Pulmonary artery endothelial cell (primary cell): ENCODE results near the gene TPRX2. TPM values are rescaled to one million over a fixed set of nuclear protein-coding genes. Genes with fewer than 3 reads are reported as not detected.
"Not testable (repeated sequence)": the region's sequence is repeated elsewhere in the genome, so short reads cannot be mapped to it uniquely, and the experiment has no call there.

Experiments used
- DNase-seq: peaks from one replicate; pipeline ENCODE4 v3.0.0-alpha.2; 2011; ENCODE audit warnings: low read depth, low spot score
- total RNA-seq: library from RNA; depleted of rRNA; stranded (reverse); fragments of >200 nt; gene quantifications from 2 replicates; pipeline ENCODE4 v1.2.3, GENCODE V29; 2014

The TPRX2 gene
- total RNA-seq, 1 donor from 2014 or later = not detected

- DNase-seq = no peak
These were observed 2.6 kb downstream of the TPRX2 start for GRCh38 chr19:47861630-47862029.

- peak; percentile 20 for DNase-seq
These were observed 4.5 kb downstream of the TPRX2 start for GRCh38 chr19:47863514-47863936.

GRCh38 chr19:47865166-47865565 lies 6.1 kb downstream of the TPRX2 start:
- no peak for DNase-seq

- no peak for DNase-seq
These were observed 19.9 kb downstream of the TPRX2 start for GRCh38 chr19:47878906-47879305.

- DNase-seq = not testable (repeated sequence)
These were observed 20.4 kb downstream of the TPRX2 start for GRCh38 chr19:47879385-47879784.

GRCh38 chr19:47881757-47882156 lies 22.7 kb downstream of the TPRX2 start:
- DNase-seq = no peak

GRCh38 chr19:47882890-47883289 lies 23.9 kb downstream of the TPRX2 start:
- no peak for DNase-seq

GRCh38 chr19:47885067-47885463 lies 26.0 kb downstream of the TPRX2 start:
- no peak for DNase-seq

GRCh38 chr19:47886010-47886559 lies 27.1 kb downstream of the TPRX2 start, which contains the start of gene SULT2A1:
SULT2A1 (minus strand) TSS chr19:47886315; CDS start chr19:47886257, 58 bp downstream.
- DNase-seq = no peak

- no peak for DNase-seq
These were observed 32.0 kb downstream of the TPRX2 start for GRCh38 chr19:47890865-47891621.

- DNase-seq = no peak
These were observed 32.5 kb downstream of the TPRX2 start for GRCh38 chr19:47891622-47891922.

- peak; percentile 7 for DNase-seq
These were observed 33.1 kb downstream of the TPRX2 start for GRCh38 chr19:47891923-47892666.

GRCh38 chr19:47895165-47895782 lies 36.2 kb downstream of the TPRX2 start:
- no peak for DNase-seq

- DNase-seq = no peak
These were observed 37.0 kb downstream of the TPRX2 start for GRCh38 chr19:47896019-47896418.

GRCh38 chr19:47896773-47897172 lies 37.7 kb downstream of the TPRX2 start:
- no peak for DNase-seq

GRCh38 chr19:47897861-47898260 lies 38.8 kb downstream of the TPRX2 start:
- no peak for DNase-seq

- DNase-seq = no peak
These were observed 40.3 kb downstream of the TPRX2 start for GRCh38 chr19:47899335-47899734.

GRCh38 chr19:47901370-47901769 lies 42.3 kb downstream of the TPRX2 start:
- no peak for DNase-seq

- DNase-seq = not testable (repeated sequence)
These were observed 50.3 kb downstream of the TPRX2 start for GRCh38 chr19:47909350-47909749.

GRCh38 chr19:47910191-47910590 lies 51.2 kb downstream of the TPRX2 start:
- not testable (repeated sequence) for DNase-seq
